ENCODE results near the gene AFAP1L2. TPM values are rescaled to one million over a fixed set of nuclear protein-coding genes. Genes with fewer than 3 reads are reported as not detected.

AFAP1L2 gene
- total RNA-seq, 1 donor from 2014 or later, result 5.7 TPM

DNA sequence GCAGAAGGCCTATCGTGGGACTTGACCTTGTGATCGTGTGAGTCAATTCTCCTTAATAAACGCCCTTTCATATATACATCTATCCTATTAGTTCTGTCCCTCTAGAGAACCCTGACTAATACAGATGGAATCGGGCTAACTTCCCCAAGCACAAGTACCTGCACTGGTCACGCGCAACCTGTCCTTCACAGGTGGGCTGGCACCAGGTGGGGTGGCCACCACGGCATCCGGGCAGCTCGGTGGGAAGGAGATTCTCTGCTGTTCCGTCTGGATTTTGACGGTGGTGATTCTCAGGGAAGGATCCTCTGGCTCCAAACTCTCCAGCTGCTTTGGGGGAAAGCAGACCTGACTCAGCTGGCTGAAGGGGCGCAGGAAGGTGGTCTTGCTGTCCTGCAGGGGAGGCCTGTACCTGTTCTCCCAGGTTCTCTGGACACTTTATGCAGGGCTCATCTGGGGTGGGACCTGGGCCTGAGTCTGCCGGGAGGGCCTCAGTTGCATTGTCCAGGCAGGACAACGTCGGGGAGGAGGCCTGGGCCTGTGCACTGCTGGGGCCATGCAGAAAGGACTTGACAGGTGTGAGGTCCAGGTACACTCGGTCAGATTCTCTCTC lies 104.2 kb downstream of the AFAP1L2 start:
- H3K4me3 Mint-ChIP-seq (ENCODE audit: unreplicated experiment), result no peak overlapping the region
- H3K27ac Mint-ChIP-seq (ENCODE audit: unreplicated experiment), result no peak overlapping the region
- H3K36me3 Mint-ChIP-seq (ENCODE audit: unreplicated experiment), result peaks cover 24% of the 10 kb centered on the region
- H3K4me1 Mint-ChIP-seq (ENCODE audit: unreplicated experiment), result peaks cover 24% of the 10 kb centered on the region
- peaks cover 14% of the 10 kb centered on the region for H3K9me3 Mint-ChIP-seq (ENCODE audit: unreplicated experiment)
- TF ChIP-seq, protein P1, sequence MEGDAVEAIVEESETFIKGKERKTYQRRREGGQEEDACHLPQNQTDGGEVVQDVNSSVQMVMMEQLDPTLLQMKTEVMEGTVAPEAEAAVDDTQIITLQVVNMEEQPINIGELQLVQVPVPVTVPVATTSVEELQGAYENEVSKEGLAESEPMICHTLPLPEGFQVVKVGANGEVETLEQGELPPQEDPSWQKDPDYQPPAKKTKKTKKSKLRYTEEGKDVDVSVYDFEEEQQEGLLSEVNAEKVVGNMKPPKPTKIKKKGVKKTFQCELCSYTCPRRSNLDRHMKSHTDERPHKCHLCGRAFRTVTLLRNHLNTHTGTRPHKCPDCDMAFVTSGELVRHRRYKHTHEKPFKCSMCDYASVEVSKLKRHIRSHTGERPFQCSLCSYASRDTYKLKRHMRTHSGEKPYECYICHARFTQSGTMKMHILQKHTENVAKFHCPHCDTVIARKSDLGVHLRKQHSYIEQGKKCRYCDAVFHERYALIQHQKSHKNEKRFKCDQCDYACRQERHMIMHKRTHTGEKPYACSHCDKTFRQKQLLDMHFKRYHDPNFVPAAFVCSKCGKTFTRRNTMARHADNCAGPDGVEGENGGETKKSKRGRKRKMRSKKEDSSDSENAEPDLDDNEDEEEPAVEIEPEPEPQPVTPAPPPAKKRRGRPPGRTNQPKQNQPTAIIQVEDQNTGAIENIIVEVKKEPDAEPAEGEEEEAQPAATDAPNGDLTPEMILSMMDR (IDR thresholded peaks at IDR 0.05), result no peak
- no peaks in the 10 kb centered on the region for H3K27me3 Mint-ChIP-seq (ENCODE audit: unreplicated experiment)
- no peak for DNase-seq (ENCODE audit: extremely low spot score, unreplicated experiment)

DNA sequence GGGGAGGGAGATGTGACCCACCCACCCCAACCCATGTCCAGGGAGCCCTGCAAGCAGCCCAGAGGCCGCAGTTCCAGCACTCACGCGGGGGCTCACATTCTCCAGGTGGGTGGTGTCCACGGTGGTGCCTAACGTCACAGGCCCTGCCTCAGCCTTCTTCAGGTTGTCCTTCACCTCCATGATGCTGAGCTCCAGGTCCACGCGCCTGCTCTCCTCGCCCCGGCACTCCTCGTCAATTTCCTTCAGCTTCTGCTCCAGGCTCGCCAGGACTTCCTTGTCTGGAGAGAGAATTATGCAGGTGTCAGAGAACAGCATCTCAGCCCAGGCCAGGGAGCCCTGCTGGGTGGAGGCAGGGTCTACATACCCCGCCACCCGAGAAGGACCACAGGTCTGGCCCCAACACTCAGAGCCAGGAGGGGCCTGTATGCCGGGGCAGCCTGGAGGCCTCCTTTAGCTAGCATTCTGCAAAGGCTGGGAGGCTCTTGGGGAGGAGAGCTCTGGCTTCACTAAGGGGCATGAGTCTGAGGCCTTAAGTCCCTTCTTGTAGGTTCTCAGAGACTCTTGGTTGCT lies 107.1 kb downstream of the AFAP1L2 start:
- Mint-ChIP-seq H3K4me1 (ENCODE audit: unreplicated experiment) (peaks cover 7% of the 10 kb centered on the region), H3K9me3 (ENCODE audit: unreplicated experiment) (peaks cover 22% of the 10 kb centered on the region), H3K36me3 (ENCODE audit: unreplicated experiment) (peaks cover 33% of the 10 kb centered on the region), H3K4me3 (ENCODE audit: unreplicated experiment) (no peak overlapping the region), H3K27ac (ENCODE audit: unreplicated experiment) (no peak overlapping the region), H3K27me3 (ENCODE audit: unreplicated experiment) (no peaks in the 10 kb centered on the region)
- DNase-seq (ENCODE audit: extremely low spot score, unreplicated experiment), result no peak
- TF ChIP-seq, protein P1 (IDR thresholded peaks at IDR 0.05), result no peak

DNA sequence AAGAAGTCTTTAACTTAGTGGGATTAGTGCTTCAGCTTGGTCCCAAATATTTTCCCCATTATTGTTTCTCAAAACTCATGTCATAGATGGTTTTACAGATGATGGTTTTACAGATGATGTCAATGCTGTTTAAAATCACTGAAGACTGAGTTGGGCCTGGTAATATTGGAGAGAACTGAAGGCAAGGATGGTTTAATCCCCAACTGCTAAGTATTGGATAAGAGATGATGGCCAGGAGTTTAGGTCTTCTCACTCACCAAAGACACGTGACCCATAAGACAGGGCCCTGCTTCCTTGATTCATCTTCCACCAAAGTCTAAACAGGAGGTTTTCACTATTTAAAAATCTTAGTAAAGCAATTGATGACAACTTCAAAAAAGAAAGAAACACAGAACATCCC lies 108.9 kb downstream of the AFAP1L2 start:
- H3K36me3 Mint-ChIP-seq (ENCODE audit: unreplicated experiment), result peaks cover 33% of the 10 kb centered on the region
- no peaks in the 10 kb centered on the region for H3K27me3 Mint-ChIP-seq (ENCODE audit: unreplicated experiment)
- no peaks in the 10 kb centered on the region for H3K4me1 Mint-ChIP-seq (ENCODE audit: unreplicated experiment)
- TF ChIP-seq, protein P1 (IDR thresholded peaks at IDR 0.05), result no peak
- H3K9me3 Mint-ChIP-seq (ENCODE audit: unreplicated experiment), result peaks cover 22% of the 10 kb centered on the region
- no peak overlapping the region for H3K27ac Mint-ChIP-seq (ENCODE audit: unreplicated experiment)
- no peak for DNase-seq (ENCODE audit: extremely low spot score, unreplicated experiment)
- H3K4me3 Mint-ChIP-seq (ENCODE audit: unreplicated experiment), result no peak overlapping the region

DNA sequence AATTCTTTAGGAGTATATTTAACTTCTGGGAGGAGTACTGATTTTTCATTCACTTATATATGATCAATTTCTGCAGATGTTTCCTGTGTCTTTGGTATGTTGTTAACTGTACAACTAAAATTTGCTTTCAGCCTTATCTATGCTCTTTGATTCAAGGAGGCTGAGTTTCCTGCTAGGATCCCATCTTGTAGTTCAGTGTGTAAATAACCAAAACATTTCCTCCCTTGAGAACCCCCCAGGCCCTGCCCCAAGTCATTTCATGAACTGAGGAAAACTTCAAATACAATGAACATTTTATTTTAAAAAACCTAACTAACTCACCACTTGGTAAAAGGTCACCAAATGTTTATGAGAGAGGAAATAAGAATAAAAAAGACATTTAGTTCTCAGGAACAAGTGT lies 109.8 kb downstream of the AFAP1L2 start:
- Mint-ChIP-seq H3K4me1 (ENCODE audit: unreplicated experiment) (no peaks in the 10 kb centered on the region), H3K27ac (ENCODE audit: unreplicated experiment) (no peak overlapping the region), H3K9me3 (ENCODE audit: unreplicated experiment) (peaks cover 22% of the 10 kb centered on the region), H3K36me3 (ENCODE audit: unreplicated experiment) (peaks cover 32% of the 10 kb centered on the region), H3K4me3 (ENCODE audit: unreplicated experiment) (no peak overlapping the region), H3K27me3 (ENCODE audit: unreplicated experiment) (no peaks in the 10 kb centered on the region)
- no peak for DNase-seq (ENCODE audit: extremely low spot score, unreplicated experiment)
- TF ChIP-seq, protein P1 (IDR thresholded peaks at IDR 0.05), result no peak

DNA sequence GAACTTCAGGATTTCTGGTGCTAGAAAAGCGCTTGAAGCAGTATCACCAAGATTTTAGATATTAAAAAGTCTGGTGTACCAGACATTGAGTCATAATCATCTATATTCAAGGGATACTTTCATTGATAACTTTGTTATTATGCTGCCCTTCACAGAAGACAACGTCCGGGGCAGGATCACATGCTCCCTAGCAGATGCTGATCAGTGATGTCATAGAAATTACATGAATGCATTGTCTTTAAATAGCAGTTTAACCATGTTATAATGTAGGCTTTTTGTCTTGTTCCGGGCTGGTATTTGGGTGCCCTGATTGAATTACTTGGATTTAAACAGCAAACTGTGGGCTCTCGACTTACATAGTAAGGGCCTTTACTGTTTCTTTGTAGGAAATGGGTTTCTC lies 111.2 kb downstream of the AFAP1L2 start:
- H3K4me1 Mint-ChIP-seq (ENCODE audit: unreplicated experiment), result no peaks in the 10 kb centered on the region
- H3K27me3 Mint-ChIP-seq (ENCODE audit: unreplicated experiment), result no peaks in the 10 kb centered on the region
- no peak overlapping the region for H3K27ac Mint-ChIP-seq (ENCODE audit: unreplicated experiment)
- TF ChIP-seq, protein P1 (IDR thresholded peaks at IDR 0.05), result no peak
- H3K36me3 Mint-ChIP-seq (ENCODE audit: unreplicated experiment), result peaks cover 28% of the 10 kb centered on the region
- H3K4me3 Mint-ChIP-seq (ENCODE audit: unreplicated experiment), result no peak overlapping the region
- H3K9me3 Mint-ChIP-seq (ENCODE audit: unreplicated experiment), result peaks cover 22% of the 10 kb centered on the region
- no peak for DNase-seq (ENCODE audit: extremely low spot score, unreplicated experiment)

All from osteocyte (in vitro differentiated cells).